RKO (cell line): ENCODE measurements around the gene TMEM271.
"Not testable (repeated sequence)": the region's sequence is repeated elsewhere in the genome, so short reads cannot be mapped to it uniquely, and the experiment has no call there.

Source experiments
- DNase-seq: peaks from one replicate; pipeline ENCODE4 v3.0.0-alpha.2; 2016; ENCODE audit warnings: low spot score

TMEM271 gene

DNA sequence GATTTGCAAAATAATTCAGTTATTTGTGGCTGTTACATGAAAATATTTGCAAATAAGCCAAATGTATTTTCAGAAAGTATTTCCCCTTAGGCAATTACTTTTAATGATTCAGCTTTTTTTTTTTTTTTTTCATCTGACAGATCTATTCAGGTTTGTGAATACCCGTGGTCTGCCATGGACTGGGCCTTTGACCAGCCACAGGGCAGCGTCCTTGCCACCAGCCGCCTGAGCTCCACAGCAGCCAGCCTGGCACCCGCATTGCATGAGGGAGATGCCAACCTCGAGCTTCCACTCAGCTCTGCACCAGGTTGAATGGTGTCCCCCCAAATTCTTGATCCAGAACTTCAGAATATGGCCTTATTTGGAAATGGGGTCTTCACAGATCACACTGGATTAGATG is 14.7 kb downstream of the TMEM271 start:
- DNase-seq, result no peak

DNA sequence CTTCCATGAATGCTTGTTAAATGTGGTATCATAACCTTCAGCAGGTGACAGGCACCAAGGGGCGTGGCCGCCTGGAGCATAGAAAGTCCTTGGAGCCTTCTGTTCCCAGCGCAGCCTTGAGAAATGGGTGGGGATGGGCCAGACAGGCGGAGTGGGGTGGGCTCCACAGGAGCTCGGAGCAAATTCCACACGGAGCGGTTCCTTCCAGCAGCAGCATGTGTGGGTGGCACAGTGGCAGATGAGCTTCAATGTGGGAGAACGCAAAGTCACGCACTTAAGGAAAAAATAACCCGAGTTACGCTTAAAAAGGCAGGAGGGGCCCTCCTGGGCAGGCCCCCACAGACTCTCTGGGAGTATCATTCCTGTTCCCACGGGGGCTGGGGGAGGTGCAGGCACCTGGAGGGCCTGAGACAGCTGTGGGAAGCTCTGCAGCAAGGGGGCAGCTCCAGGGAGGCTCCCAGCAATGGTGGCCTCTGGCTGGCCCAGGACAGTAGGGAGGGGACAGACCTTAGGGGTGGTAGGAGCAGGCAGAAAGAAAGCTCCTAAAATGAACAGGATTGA is 15.3 kb downstream of the TMEM271 start:
- DNase-seq, result no peak

DNA sequence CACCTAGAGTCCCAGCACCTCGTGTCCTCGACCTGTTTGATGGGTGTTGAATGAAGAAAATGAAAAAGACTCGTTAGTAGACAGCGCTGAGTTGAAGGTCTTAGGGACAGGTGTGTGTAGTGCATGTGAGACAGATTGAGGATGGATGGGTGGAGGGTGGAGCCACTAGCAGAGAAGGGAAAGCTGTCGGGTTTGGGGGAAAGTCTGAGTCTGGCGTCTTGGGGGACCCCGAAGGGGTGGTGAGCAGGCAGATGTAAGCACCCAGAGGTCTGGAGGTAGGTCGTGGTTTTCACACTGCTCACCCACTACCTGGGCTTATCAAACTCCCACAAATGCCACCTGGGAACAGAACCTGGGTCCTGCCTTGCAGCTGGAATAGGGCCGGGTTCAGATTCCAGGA is 16.0 kb downstream of the TMEM271 start:
- DNase-seq, result no peak

DNA sequence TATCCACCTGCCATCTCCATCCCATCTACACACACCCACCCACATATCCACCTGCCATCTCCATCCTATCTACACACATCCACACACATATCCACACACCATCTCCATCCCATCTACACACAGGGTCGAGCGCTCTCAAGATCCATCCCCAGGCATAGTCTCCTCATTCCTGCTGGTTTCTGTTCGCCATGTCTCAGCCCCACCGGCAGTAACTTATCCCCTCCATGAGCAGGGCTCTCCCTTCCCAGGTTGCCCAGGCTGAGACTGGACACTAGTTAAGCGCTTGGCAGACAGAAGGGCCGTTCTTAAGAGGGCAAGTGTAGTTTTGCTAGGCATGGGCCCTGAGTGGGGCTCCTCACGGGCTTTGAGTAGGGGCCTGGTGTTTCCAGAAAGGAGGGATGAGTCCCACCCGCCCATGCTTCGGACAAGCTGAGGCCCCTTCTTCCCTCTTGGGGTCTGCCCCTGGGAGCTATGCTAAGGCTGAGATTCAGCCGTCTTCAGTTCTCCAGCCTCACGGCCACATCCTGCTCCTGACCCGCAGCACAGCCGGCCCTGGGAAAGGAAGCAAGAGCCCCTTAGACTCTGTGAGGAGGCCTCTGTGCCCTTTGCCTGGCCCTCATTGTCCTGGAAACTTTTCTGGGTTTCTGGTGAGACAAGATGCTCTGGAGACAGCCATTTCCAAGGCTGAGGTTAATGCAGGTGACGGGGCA is 20.4 kb downstream of the TMEM271 start:
- DNase-seq, result no peak

DNA sequence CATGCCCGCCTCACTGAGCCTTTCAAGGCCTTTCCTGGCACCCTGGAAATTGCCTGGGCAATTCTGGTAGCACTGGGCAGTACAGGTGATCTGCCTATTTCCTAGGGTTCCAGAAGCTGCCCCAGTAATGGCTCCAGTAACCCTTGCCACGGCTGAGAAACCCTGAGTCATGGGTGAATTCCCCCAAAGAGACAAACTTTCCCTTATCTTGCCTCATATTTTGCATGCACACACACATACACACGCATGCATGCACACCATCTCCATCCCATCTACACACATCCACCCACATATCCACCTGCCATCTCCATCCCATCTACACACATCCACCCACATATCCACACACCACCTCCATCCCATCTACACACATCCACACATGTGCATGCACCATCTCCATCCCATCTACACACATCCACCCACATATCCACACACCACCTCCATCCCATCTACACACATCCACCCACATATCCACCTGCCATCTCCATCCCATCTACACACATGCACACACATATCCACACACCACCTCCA is 21.2 kb downstream of the TMEM271 start:
- DNase-seq, result not testable (repeated sequence)

DNA sequence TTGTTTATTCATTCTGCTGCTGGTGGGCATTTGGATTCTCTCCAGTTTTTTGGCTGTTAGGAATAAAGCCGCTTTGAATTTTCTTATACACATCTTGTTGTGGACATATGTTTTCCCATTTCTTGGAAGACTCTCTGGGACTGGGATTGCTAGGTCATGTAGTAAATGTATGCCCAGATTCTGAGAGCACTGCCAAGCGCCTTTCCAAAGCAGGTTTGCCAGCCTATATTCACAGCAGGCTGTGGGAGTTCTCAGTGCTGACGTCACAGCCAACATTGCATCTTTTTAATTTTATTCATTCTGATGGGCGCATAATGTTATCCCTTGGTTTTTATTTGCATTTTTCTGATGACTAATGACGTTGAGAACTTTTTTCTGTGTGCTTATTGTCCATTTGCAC is 24.1 kb downstream of the TMEM271 start:
- no peak for DNase-seq

DNA sequence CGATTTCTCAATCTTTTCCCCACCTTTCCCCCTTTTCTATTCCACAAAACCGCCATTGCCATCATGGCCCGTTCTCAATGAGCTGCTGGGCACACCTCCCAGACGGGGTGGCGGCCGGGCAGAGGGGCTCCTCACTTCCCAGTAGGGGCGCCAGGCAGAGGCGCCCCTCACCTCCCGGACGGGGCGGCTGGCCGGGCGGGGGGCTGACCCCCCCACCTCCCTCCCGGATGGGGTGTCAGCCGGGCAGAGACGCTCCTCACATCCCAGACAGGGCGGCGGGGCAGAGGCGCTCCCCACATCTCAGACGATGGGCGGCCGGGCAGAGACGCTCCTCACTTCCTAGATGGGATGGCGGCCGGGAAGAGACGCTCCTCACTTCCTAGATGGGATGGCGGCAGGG is 25.8 kb downstream of the TMEM271 start:
- DNase-seq, result not testable (repeated sequence)

DNA sequence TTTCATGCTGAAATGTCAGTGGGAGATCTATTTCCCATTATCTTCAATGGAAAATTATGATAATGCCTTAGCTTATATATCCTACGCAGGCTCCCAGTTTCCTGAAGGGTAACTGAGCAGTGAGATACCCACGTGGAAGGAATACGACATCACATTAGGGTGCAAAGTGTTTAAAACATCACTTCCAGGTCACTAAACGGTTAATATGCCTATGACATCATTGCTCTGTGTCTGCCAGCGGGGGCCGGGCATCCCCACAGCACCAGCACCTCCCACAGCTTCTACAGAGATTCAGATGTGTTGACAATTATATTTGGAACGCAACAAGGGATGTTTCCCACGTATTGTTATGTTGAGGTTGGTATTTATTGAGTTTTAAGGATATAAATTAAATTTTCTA is 27.1 kb downstream of the TMEM271 start:
- DNase-seq, result peak; percentile 28

DNA sequence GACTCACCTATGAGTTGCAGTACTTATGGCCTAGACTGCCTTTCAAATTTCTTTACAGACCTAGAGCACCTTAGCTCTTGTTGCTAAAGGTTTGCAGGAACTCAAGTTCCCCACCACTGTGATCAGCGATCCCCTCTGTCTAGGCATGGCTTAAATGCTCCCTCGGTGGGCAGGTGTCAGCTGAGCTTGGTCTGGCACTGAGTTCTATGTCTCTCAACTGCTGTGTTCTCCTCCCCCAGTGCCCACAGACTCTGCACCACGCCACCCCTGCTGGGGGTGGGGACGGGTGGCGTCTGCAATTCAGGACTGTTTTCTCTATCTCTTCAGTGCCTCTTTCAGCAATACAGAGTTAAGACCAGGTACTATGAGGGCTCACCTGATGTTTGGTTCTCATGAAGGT is 30.5 kb downstream of the TMEM271 start:
- DNase-seq, result no peak

DNA sequence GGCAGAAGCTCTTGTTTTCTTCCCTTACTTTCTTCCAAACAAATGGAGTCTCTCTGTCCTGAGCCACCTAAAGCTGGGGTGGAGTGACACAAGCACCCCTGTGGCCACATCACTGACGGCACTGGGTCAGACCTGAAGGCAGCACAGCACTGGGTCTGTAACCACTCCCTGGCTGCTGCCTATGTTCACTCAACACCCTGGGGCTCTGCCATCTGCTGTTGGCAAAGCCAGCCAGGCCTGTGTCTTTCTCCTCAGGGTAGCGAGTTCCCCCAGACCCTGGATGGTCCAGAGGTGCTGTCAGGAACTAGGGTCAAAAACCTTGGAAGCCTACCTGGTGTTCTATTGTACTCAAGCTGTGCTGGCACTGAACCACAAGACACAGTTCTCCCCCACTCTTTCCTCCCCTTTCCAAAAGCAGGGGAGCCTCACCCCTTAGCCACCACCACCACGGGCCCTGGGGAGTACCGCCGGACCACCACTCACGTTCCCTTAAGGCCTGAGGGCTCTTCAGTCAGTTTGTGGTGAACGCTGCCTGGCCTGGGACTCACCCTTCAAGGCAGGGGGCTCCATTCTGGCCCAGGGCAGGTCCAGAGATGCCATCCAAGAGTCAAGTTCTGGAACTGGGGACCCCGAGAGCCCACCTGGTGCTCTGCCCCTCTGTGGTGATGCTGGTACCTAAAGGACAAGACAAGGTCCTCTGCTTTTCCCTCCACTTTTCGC is 31.5 kb downstream of the TMEM271 start:
- DNase-seq, result no peak

DNA sequence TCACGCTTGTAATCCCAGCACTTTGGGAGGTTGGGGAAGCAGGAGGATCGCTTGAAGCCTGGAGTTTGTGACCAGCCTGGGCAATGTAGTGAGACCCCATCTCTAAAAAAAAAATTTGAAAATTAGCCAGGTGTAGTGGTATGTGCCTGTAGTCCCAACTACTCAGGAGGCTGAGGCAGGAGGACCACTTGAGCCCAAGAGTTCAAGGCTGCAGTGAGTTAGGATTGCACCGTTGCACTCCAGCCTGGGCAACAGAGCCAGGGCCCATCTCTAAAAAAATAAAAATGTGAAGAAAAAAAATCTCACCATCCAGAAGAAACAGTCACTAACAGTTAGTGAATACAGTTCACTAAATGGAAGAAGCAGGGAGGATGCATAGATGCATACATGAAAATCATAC is 34.8 kb downstream of the TMEM271 start:
- no peak for DNase-seq

DNA sequence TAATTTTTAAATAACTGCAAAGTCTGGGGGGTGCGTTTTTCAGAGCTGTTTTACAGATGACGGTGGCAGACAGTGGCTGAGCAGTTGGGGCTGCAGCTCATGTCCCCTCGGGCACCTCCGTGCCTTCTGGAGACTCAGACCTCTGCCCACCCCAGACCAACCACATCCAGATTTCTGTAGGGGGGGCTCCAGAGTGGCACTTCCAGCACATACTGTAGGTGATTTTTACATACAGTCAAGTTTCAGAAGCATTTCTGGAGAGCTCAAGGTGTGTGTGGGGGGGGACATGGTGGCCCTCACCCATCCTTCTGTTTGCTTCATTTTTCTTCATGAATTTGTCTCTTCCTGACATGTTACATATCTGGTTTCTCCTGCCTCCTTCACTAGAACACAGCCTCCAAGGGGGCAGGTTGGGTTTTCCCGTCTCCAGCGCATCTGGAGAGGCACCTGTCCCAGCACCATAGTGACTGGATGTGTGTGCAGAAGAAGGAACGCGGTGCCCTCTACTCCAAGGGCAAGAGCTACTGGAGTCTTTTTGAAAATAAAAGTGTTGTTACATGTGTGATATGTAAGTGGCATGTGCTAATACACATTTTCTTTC is 37.5 kb downstream of the TMEM271 start:
- DNase-seq, result no peak

DNA sequence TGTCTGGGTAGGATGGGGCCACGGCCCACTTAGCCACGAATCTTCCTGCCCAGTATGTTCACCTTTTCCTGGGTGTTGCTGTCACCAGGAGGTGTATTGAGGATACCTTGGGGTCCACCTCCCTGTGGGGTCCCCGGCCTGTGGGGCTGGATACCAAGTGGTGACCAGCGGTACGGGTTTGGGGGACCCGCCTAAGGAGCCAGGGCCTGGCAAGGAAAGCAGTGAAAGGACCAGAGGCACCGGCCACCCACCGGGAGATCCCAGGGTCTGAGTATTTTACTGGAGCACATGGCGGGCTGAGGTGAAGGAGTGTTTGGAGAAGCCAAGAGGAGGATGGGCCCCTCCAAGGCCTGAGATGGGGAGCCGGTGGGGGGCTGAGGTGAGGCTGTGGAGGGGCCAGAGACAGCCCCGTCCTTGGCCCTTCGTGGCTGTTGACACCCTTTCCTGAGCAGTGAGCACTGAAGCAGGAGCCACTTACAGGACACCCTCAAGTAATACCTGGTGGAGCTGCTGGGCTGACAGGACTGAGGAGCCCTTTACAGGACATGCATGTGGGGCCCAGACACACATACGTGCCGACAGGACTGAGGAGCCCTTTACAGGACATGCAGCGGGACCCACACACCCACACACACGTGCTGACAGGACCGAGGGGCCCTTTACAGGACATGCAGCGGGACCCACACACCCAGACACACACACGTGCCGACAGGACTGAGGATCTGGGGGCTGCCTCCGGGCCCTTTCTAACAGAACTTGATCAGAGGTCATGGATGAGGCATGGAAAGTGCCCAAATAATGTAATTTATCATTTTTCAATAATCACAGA is 38.4 kb downstream of the TMEM271 start:
- DNase-seq, result no peak

DNA sequence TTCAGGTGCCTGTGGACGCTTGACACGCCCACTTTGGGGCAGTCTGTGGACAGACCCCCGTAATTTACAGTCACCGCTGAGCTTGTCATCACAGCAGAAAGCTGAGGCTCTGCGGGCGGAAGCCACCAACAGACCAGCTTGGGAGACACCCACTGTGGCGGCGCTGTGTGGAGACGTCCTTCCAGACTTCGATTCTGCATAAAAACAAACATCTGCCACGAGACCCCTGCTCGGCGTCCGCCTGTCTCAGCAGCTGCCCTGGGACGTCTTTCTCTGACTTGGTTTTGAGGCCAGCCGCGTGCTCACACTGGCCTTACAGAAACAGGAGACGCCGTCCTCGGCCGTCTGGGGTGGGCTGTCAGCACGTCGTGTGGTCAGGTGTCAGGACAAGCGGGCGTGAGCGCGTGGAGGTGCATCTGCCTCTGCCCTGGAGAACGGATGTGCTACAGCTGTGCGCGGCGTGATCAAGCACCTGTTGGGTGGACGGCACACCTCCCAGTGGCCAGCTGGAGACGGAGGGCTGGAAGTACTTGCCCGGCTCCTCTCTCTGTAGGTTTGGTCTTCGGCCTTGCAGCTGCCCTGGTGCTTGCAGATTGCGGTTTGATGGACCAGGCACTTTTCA is 39.6 kb downstream of the TMEM271 start:
- DNase-seq, result no peak

DNA sequence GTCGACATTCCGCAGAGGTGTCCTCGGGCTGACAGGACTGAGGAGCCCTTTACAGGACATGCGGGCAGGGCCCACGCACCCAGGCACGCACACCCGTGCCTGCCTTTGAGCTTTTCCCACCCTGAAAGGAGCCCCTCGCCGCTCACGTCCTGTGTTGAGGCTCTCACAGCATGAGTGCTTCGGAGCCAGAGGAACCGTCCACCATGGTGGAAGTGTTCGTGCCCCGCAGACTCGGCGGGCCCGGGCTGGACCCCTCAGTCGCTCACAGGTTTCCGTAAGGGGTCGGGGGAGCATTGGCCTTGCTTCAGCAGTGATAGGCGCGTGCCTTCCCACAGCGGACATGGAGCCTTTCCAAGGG is 40.2 kb downstream of the TMEM271 start:
- no peak for DNase-seq

DNA sequence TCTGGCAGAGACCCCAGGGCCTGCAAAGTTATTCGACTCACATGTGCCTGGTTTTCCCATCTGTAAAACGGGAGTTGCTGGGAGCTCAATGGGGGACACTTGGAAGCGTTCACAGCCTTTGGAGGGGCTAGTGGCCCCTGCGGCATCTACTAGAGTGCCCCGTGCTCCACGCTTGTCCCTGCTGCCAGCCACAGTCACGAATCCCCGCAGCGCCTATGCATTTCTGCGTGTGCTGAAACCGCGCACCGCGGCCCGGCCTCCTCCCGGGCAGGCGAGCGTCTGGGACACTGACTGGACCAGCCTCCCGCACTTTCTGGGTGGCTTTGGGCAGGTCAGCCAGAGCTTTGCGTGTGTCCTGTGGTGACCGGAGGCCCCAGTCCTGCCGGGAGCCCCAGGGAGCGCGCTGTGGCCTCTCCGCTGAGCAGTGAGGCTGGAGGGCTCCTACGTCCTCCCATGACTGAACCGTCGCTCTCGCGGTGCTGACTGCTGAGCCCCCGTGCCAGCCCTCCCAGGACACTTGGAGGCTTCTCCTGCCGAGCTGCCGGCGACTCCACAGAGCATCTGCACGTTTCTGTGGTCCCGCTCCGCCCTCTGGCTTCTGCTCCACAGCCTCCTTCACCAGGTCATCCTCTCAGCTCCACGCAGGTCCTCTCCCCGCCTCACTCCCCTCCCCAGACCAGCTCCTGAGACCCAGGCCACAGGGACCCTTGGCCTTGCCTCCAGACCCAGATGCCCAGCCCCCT is 40.7 kb downstream of the TMEM271 start:
- no peak for DNase-seq

DNA sequence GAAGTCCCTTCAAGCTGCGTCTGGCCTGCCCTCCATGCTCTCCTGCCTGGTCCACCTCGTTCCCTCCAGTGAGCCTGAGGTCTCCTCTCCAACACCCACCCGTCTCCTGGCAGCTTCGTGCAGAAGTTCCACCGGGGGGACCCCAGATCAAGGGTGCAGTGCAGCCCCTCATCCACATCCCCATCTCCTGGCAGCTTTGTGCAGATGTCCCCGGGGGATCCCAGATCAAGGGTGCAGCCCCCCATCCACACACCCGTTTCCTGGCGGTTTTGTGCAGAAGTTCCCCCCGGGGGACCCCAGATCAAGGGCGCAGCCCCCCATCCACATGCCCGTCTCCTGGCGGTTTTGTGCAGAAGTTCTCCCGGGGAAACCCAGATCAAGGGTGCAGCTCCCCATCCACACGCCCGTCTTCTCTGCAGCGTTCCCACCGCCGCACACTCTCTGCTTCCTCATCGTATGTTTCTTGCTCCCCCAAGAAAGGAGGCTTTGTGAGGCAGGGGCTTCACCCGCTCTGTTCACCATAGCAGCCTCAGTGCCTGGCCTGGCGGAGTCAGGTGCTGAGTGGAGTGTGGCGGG is 41.4 kb downstream of the TMEM271 start:
- DNase-seq, result no peak

DNA sequence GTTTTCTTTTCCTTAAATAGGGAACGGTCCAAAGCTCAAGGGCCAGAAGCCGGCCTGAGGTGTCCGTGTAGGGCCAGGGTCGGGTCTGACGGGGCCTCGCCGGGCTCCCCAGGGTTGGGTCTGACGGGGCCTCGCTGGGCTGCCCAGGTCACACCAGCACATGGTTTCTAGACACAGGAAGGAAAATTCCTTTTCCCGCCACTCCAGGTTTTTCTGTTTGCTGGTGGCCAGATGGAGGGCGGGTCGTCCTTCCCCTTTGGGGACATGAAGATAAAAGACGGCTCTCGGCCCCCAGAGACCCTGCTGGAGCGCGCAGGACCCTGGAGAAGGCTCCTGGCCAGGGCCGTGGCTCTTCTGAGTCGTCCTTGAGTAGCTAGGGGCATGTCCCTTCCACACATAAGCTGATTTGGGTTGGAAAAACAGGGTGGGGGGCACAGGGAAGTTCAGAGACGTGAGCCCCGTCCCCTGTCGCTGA is 42.0 kb downstream of the TMEM271 start:
- DNase-seq, result no peak

DNA sequence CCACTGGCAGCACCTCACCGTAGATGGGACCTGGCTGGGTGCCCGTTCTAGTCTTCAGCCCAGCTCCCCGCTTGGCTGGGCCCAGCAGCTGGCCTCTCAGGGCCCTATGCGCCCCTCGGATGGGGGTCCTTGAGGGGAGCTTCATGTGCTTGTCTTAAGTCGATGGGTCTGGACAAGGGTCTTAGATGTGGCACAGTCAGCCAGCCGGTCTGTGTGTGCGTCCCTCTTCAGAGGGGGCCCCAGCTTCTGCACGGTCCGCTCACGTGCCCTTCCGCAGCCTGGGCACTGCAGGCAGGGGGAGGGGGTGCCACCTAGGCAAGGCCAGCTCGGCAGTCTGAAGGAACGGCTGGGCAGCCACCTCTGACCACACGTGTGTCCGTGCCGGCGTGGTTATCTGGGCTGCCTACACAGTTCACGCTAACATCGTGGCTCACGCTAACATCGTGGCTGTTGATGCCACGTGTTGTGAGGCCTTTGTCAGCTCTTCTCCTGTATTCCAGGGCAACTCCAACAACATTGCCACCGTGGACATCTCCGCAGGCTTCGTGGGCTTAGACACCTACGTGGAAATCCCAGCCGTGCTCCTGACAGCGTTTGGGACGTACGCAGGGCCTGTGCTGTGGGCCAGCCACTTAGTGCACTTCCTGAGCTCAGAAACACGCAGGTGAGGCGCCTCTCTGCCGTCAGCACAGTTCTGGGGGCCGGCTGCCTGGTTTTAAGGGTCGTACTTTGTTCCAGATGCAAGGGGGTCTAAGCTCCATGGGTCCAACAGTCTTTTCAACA is 42.6 kb downstream of the TMEM271 start:
- no peak for DNase-seq
